Lung microvascular endothelial cell (primary cell): ENCODE results near the gene STX5. TPM values are rescaled to one million over a fixed set of nuclear protein-coding genes. Genes with fewer than 3 reads are reported as not detected.
"Not testable (repeated sequence)": the region's sequence is repeated elsewhere in the genome, so short reads cannot be mapped to it uniquely, and the experiment has no call there.

Experiments
- DNase-seq, 2 donors: peaks; one replicate each; pipeline versions ENCODE4 v3.0.0 to v3.0.0-alpha.2; 2010; ENCODE audit warnings: low read depth in 2 of 2
- total RNA-seq: library from RNA; depleted of rRNA; stranded (reverse); fragments of >200 nt; gene quantifications from 2 replicates; pipeline ENCODE4 v1.2.1, GENCODE V29; 2014

Gene STX5
- total RNA-seq, 1 donor from 2014 or later, result 33.3 TPM

DNA sequence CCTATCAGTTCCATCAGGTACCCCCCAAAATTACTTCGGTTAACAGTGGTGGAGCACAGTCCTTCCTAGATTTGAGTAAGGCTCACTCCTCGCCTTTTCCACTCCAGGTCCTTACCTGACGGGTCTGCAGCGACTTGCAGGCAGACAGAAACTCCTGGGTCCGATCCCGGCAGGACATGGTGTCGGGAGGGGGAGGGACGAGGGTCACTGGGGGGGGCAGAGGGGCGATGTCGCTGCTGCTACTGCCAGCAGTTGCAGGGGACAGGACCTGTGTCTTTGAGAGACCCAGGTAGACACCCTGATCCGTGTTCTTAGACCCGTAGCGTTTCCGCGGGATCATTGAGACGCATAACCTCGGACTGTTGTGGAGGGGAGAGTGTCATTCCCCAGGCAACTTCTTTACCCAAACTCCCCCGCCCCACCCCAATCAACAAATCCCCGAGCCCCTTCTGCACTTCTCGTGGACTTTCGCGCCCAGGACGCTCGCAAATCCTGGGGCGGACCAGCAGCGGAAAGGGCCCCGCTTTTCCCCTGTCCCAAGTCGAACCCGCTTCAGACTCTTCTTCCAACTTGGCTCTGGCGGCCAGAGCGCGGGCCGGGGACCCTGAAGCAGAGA, 839 bp downstream of the STX5 start:
- DNase-seq, result no peak

DNA sequence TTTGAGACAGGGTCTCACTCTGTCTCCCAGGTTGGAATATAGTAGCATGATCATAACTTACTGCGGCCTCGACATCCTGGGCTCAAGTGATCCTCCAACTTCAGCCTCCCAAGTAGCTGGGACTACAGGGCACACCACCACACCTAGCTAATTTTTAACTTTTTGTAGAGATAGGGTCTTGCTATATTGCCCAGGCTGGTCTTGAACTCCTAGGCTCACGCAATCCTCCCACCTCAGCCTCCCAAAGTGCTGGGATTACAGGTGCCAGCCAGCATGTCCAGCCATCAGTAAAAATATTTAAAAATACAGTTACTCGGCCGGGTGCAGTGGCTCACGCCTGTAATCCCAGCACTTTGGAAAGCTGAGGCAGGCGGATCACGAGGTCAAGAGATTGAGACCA, 3.7 kb downstream of the STX5 start:
- DNase-seq, result not testable (repeated sequence)

GRCh38 chr11:62823677-62824076, 8.2 kb downstream of the STX5 start:
- DNase-seq, result no peak

DNA sequence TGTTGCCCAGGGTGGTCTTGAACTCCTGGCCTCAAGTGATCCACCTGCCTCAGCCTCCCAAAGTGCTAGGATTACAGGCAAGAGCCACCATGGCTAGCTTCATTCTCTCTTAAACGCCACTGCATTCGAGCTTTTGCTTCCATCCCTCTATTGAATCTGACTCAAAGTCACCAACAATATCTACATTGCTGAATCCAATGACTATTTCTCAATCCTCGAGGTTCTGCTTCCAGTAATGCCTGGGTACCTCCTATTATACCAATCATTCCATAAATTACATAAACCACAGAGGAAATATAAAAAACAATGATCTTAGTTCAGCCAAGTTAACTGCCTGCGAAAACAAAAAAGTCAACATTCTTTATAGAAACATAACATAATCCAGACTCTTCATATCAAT, 14.7 kb downstream of the STX5 start:
- no peak for DNase-seq

- DNase-seq, result no peak
Observed at GRCh38 chr11:62816557-62816956, 15.3 kb downstream of the STX5 start.

GRCh38 chr11:62811659-62812058, 20.2 kb downstream of the STX5 start:
- DNase-seq, result no peak

DNA sequence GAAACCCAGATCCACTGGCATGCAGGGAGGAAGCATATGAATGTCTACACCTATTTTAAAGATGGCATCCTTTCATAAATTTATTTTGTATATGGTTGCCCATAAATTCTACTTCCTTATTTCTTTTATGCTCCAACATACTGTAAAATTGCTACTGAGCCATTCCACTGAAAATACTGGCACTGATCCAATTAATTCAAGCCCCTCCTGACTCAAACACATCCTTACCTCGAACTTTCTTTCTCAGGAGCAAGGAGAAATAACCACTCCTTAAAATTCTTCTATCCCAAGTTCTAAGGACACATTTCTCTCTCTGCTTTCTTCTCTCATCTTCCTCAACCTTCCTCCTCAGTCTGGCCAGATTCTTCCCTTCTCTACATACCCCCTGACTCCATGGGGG, 21.1 kb downstream of the STX5 start:
- DNase-seq, result no peak

- DNase-seq, result peak in 1 of 2 donors; percentile 59
Observed at GRCh38 chr11:62806611-62807121, 25.2 kb downstream of the STX5 start.

DNA sequence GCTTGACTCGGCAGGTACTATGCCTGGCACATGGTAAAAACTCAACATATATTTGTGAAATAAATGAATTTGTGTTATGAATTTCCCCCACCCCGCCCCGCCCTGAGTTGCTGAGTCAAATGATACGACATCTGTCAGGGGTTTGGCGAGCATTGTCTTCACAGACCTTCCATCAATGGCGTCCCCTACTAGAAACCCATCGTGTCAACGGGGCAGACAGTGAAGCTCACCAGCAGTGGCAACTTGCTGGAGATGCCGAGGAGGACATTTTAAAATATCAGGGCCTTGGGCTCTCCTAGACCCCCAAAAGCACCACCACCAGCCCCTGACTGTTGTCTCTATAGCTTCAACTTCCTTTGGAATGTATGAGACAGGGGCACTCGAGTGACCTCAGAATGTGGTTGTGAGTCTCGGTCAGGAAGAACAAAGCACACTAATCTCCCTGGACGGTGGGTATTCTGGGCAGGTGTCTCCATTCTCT, 25.9 kb downstream of the STX5 start:
- peak; percentile 13 to 29 for DNase-seq

- peak; percentile 95 to 98 for DNase-seq
Observed at GRCh38 chr11:62805076-62805892, 26.6 kb downstream of the STX5 start, which contains the start of gene NXF1. NXF1 (minus strand) TSS chr11:62805440; CDS start chr11:62805356, 84 bp downstream.

DNA sequence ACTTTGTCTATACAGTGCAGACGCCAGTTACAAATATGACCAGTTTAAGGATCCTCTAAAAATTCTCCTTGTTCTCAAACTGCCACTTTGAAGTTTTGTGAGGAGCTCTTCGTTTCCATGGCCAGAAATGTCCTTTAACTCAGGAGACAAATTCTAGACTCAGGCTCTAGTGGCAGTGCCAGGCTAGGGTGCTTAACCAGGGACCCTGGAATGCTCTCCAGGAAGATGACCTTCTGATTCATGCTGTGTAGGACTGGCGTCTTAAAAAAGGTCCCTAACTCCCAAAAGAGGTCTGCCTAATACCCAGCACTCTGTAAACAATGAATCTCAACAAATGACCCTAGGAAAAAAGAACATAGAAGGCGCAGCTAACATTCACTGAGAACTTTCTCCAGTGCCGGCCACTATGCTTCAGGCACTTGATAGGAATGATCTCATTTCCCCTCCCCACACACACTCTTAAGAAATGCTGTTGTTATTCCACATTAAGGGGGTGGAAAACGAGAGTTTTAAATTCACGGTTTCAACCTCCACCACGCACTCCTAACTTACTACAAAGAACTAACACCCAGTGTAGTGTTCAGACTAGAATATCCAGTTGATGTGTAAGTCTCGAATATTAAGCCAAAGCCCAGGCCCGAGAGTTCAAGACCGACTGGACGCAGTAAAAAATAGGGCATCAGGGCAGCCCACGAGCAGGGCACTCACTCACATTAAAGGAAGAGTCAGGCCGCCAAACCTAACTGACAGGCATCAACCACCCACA, 27.4 kb downstream of the STX5 start:
- DNase-seq, result peak; percentile 45 to 69

DNA sequence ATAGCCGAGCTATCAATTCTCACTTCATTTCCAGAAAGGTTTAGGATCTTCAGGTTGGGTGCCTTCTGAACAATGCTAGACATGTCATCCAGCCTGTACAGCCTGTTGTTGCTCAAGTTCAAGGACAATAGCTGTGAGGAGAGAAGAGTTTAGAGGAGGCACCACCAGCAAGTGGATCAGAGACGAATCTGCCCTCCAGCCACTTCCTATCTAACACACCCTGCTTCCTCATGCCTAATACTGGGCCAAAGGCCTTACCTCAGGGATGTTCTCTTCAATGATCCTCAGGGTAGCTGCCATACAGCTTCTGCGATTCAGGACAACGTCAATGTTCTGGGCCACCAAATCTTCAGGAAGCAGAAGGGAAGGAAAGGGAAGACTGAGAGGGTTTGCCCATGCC, 30.8 kb downstream of the STX5 start:
- no peak for DNase-seq

DNA sequence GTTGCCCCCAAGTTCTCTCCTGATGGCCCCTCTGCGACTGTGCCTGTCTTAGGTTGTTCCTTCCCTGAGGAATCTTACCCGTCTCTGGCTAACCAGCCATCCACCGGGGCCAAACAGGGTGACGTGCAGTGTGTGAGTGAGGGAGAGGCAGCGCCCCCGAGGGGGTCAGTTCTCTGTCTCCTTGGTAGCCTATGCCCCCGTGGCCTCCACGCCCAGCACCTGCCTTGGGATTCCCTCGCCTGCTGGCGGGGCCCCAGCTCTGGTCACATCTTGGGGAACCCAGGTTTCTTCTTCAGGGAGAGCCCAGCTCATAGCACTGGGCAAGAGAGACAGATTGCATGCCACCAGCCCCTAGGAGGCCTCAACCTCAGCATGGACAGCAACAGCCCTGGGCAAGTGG, 32.4 kb downstream of the STX5 start:
- DNase-seq, result no peak

DNA sequence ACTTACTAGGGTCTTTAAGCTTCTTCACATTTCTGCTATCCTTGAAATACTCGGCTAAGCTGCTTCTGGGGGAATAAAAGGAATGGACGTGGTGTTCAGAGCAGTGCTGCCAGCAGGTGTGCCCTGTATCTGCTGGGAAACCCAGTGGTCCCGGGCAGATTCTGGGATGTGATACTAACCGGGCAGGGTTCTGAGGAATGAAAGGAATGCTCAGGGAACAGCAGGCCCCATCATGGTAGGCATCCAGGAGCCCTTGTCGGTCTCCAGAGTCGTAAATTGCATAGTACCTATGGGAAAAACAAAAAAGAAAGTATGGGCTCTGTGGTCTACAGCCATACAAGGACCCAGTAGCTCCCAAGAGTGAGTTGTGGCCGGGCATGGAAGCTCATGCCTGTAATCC, 35.6 kb downstream of the STX5 start:
- DNase-seq, result no peak

DNA sequence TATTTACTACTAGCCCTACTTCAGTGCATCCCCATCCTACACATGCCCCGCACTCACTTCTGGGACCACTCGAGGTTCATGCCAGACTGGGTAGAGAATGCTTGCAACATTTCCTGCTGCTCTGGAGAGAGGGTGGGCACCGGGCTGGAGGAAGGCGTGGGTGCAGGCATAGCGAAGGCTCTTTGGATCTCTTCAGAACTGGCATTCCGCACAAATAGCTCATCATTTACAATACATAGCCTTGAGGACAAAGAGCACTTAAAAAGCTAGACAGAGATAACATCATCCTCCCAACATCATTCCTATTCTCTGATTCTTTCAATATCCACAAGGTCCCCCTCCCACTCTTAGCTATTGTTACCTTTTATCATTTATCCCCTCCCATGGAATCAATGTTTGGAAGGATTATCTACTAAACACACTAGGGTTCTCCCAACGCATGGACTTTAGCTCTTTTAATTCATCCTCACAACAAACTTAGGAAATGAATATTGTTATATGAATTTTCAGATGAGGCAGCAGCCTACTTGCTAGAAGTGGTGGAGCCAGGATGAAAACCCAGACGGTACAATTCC, 37.6 kb downstream of the STX5 start:
- DNase-seq, result no peak

GRCh38 chr11:62792202-62792575, 39.7 kb downstream of the STX5 start:
- peak in 1 of 2 donors; percentile 14 for DNase-seq

DNA sequence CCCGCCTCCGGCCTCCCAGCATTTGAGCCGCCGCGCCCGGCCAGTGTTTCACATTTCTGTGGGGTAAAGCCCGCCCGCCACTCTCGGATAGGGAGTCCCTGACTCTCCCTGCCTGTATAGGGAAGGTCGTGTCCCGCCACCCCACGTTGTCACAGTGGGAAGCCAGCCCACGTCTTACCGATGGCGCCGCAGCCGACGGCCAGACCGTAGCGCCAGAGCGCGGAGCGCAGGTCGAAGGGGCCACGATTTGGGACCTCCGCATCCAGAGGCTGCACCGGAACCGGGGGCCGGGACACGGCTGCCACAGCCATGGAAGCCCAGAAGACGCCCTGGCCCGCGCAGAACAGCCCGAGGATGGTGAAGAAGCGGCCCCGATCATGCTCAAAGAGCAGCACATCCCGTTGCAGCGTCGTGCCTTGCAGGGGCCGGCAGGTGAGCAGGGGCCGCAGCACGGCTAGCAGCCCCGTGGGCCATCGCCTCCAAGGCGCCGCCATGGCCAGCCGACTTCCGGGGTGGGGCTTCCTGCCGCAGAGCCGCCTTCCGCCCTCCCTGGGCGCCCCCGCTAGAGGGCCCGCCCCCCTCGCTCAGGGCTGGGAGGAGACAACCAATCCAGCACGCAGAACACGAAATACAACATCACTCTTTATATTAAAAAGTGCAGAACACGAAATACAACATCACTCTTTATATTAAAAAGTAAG, 40.2 kb downstream of the STX5 start, which contains the start of gene TMEM223:
Gene TMEM223, minus strand, starts transcription at position 506 of the 701 bp plus-strand sequence. Its CDS starts 12 bp downstream, at position 494.
- DNase-seq, result peak; percentile 68 to 81

DNA sequence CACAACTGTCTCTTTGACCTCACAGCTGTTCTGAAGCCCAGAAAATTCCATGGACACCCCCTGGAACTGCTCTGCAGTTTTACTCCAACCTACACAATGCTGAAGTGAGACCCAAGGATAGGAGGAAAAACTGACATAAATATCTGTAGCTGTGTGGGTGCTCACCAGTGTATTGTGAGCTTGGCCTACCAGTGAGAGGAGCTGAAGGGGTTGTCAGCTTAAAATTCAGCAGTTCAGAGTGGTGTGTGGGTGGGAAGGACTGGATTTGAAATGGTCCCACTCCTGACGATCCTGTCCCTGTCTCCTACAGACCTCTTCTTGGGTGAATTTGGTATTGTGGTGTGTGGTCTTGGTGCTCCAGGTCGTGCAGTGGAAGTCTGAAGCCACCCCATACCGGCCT, 42.3 kb downstream of the STX5 start:
- DNase-seq, result no peak

DNA sequence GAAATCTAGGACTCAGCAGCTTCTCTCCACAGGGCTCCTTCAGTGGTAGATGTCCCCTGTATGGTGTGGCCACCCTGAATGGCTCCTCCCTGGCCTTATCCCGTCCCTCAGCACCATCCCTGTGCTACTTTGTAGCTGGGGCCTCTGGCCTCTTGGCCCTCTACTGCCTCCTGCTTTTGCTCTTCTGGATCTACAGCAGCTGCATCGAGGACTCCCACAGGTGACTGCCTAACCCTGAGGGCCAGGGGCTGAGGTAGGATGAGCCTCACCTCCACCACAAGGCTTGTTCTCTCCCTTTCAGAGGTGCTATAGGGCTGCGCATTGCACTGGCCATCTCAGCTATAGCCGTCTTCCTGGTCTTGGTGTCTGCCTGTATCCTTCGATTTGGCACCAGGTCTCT, 42.9 kb downstream of the STX5 start:
- DNase-seq, result no peak

DNA sequence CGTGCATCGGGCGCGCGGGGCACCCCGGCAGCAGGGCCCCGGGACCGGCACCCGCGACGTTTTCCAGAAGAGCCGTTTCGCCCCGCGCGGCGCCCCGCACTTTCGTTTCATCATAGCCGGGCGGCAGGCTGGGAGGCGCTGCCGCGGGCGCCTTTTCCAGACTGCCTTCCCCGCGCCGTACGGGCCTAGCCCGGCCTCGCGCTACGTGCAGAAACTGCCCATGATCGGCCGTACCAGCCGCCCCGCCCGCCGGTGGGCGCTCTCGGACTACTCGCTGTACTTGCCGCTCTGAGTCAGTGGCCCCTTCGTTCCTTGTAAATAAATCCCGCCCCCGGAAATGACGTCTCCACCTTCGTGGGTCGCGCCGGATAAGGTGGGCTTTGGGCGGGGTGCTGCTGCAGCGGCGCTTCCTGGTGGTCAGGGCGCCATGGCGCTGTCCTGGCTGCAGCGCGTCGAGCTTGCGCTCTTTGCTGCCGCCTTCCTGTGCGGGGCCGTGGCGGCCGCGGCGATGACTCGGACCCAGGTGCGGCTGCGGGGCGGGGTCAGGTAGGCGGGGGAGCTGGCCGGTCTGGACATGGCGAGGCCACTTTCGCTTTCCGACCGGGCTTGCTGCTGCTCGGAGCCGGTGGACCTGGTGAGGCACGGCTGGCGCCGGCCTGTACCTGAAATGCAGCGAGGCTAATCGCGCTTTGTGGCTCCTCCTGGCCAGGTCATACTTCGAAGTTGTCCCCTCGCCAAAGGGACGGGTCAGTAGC, 44.7 kb downstream of the STX5 start, which contains the start of gene TMEM179B:
Gene TMEM179B, plus strand, starts transcription at position 398 of the 755 bp plus-strand sequence. Its CDS starts 30 bp downstream, at position 428.
- DNase-seq, result peak; percentile 97 to 98
